ENCODE measurements around the gene EXPH5.

Gene EXPH5

DNA sequence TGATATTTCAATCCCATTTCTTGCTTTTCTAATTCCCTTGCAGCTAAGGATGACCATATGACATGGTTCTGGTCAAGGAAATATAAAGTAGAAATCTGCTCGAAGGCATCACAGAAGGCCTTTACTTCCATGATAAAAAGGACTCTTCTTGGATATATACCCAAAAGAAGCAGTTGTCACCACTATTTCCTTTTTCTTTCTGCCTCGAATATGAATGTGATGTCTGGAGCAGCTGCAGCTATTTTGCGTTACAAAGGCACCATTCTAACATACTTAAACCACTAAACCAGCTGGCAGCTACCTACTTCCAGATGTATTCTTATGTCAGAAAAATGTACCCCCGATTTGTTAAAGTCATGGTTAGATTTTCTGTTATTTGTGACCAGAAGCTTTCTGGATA, 18.9 kb downstream of the EXPH5 start:
- Histone ChIP-seq H3K27ac (no peak overlapping the region), H3K9me3 (replicated peaks in 1 of 11) (peaks cover 0 to 17% (median 9%) of the 10 kb centered on the region in 11 experiments; a peak in 14 of 22 replicates), H4K20me1 (no peaks in the 10 kb centered on the region), H3K9ac (no peak overlapping the region), H3K27me3 (no peaks in the 10 kb centered on the region), H3K4me1 (peaks cover 0 to 25% (median 13%) of the 10 kb centered on the region in 10 experiments; a peak in 13 of 20 replicates), H3K4me2 (no peak overlapping the region), H3K4me3 (no peak overlapping the region), H3K36me3 (no peaks in the 10 kb centered on the region)
- TF ChIP-seq Cebpa-rat (IDR thresholded peaks at IDR 0.05), result no peak

GRCh38 chr11:108571001-108571400, 22.6 kb downstream of the EXPH5 start:
- no peaks in the 10 kb centered on the region for H3K27me3 ChIP-seq
- H3K9me3 ChIP-seq (replicated peaks in 1 of 11), result peaks cover 0 to 17% (median 9%) of the 10 kb centered on the region in 11 experiments; a peak in 14 of 22 replicates
- no peak overlapping the region for H3K9ac ChIP-seq
- peaks cover 0 to 25% (median 13%) of the 10 kb centered on the region in 10 experiments; a peak in 13 of 20 replicates for H3K4me1 ChIP-seq
- TF ChIP-seq Cebpa-rat (IDR thresholded peaks at IDR 0.05), result no peak
- no peak overlapping the region for H3K27ac ChIP-seq
- H4K20me1 ChIP-seq, result no peaks in the 10 kb centered on the region
- no peaks in the 10 kb centered on the region for H3K36me3 ChIP-seq
- H3K4me3 ChIP-seq, result no peak overlapping the region
- no peak overlapping the region for H3K4me2 ChIP-seq

GRCh38 chr11:108569896-108570295, 23.7 kb downstream of the EXPH5 start:
- H3K27ac ChIP-seq, result no peak overlapping the region
- H4K20me1 ChIP-seq, result no peaks in the 10 kb centered on the region
- no peaks in the 10 kb centered on the region for H3K36me3 ChIP-seq
- no peaks in the 10 kb centered on the region for H3K27me3 ChIP-seq
- H3K9me3 ChIP-seq (replicated peaks in 1 of 11), result peaks cover 0 to 17% (median 5%) of the 10 kb centered on the region in 11 experiments; a peak in 14 of 22 replicates
- no peak overlapping the region for H3K9ac ChIP-seq
- no peak overlapping the region for H3K4me2 ChIP-seq
- TF ChIP-seq Cebpa-rat (IDR thresholded peaks at IDR 0.05), result no peak
- peaks cover 0 to 25% (median 13%) of the 10 kb centered on the region in 10 experiments; a peak in 13 of 20 replicates for H3K4me1 ChIP-seq
- no peak overlapping the region for H3K4me3 ChIP-seq

- Histone ChIP-seq H3K9me3 (replicated peaks in 1 of 11) (peaks cover 0 to 10% (median 0%) of the 10 kb centered on the region in 11 experiments; a peak in 4 of 22 replicates), H3K4me1 (peaks cover 0 to 21% (median 12%) of the 10 kb centered on the region in 10 experiments; a peak in 13 of 20 replicates), H3K9ac (no peak overlapping the region), H3K4me2 (no peak overlapping the region), H3K27ac (no peak overlapping the region), H4K20me1 (no peaks in the 10 kb centered on the region), H3K4me3 (no peak overlapping the region), H3K27me3 (no peaks in the 10 kb centered on the region), H3K36me3 (no peaks in the 10 kb centered on the region)
- no peak for TF ChIP-seq Cebpa-rat (IDR thresholded peaks at IDR 0.05)
These were observed 25.2 kb downstream of the EXPH5 start for GRCh38 chr11:108568195-108568858.

GRCh38 chr11:108565653-108566052, 27.9 kb downstream of the EXPH5 start:
- H4K20me1 ChIP-seq, result no peaks in the 10 kb centered on the region
- no peaks in the 10 kb centered on the region for H3K27me3 ChIP-seq
- H3K4me2 ChIP-seq, result no peak overlapping the region
- no peak for TF ChIP-seq Cebpa-rat (IDR thresholded peaks at IDR 0.05)
- no peaks in the 10 kb centered on the region for H3K9me3 ChIP-seq (replicated peaks in 1 of 11)
- no peaks in the 10 kb centered on the region for H3K36me3 ChIP-seq
- H3K4me1 ChIP-seq, result no peaks in the 10 kb centered on the region
- no peak overlapping the region for H3K27ac ChIP-seq
- H3K4me3 ChIP-seq, result no peak overlapping the region
- H3K9ac ChIP-seq, result no peak overlapping the region

GRCh38 chr11:108562746-108563581, 30.6 kb downstream of the EXPH5 start:
- H3K4me2 ChIP-seq, result no peak overlapping the region
- no peaks in the 10 kb centered on the region for H3K36me3 ChIP-seq
- no peaks in the 10 kb centered on the region for H3K9me3 ChIP-seq (replicated peaks in 1 of 11)

GRCh38 chr11:108561535-108561991, 32.0 kb downstream of the EXPH5 start:
- Histone ChIP-seq H3K9ac (no peak overlapping the region), H3K27me3 (no peaks in the 10 kb centered on the region), H3K4me2 (no peak overlapping the region), H3K9me3 (replicated peaks in 1 of 11) (no peaks in the 10 kb centered on the region), H3K36me3 (no peaks in the 10 kb centered on the region), H3K27ac (no peak overlapping the region), H3K4me1 (no peaks in the 10 kb centered on the region), H4K20me1 (no peaks in the 10 kb centered on the region), H3K4me3 (no peak overlapping the region)
- no peak for TF ChIP-seq Cebpa-rat (IDR thresholded peaks at IDR 0.05)

More at GRCh38 chr11:108562746-108563581, 30.6 kb downstream of the EXPH5 start:
- no peak for TF ChIP-seq Cebpa-rat (IDR thresholded peaks at IDR 0.05)
- Histone ChIP-seq H3K4me1 (no peaks in the 10 kb centered on the region), H3K27me3 (no peaks in the 10 kb centered on the region), H3K4me3 (no peak overlapping the region), H4K20me1 (no peaks in the 10 kb centered on the region), H3K27ac (no peak overlapping the region), H3K9ac (no peak overlapping the region)

DNA sequence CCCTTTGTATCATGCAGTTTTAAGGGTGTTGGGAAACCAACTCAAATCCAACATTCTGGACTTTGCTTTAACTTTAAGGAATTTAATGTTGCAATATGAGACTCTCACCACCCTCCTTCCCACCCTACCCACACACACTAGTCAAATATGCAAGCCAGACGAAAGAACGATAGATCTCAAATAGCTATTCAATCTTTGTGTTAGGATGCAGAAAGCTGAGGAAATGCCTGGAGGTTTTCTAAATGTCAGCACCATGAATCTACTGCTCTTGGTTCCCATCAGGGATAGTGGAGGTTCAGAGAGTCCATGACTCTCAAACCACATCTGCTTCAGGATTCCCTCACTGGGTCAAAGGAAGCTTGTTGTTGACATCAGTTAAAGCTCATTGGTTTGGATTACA, 33.7 kb downstream of the EXPH5 start:
- no peak overlapping the region for H3K27ac ChIP-seq
- H3K27me3 ChIP-seq, result no peaks in the 10 kb centered on the region
- H4K20me1 ChIP-seq, result no peaks in the 10 kb centered on the region
- no peaks in the 10 kb centered on the region for H3K4me1 ChIP-seq
- TF ChIP-seq Cebpa-rat (IDR thresholded peaks at IDR 0.05), result no peak
- no peaks in the 10 kb centered on the region for H3K9me3 ChIP-seq (replicated peaks in 1 of 11)
- no peak overlapping the region for H3K9ac ChIP-seq
- no peak overlapping the region for H3K4me3 ChIP-seq
- no peaks in the 10 kb centered on the region for H3K36me3 ChIP-seq
- no peak overlapping the region for H3K4me2 ChIP-seq

GRCh38 chr11:108559340-108559739, 34.2 kb downstream of the EXPH5 start:
- Histone ChIP-seq H3K27me3 (no peaks in the 10 kb centered on the region), H3K9ac (no peak overlapping the region), H3K27ac (no peak overlapping the region), H3K9me3 (replicated peaks in 1 of 11) (no peaks in the 10 kb centered on the region), H3K4me2 (no peak overlapping the region), H3K36me3 (no peaks in the 10 kb centered on the region), H3K4me1 (no peaks in the 10 kb centered on the region), H3K4me3 (no peak overlapping the region), H4K20me1 (no peaks in the 10 kb centered on the region)
- no peak for TF ChIP-seq Cebpa-rat (IDR thresholded peaks at IDR 0.05)
